ENCODE measurements around the gene GPANK1. TPM values are rescaled to one million over a fixed set of nuclear protein-coding genes. Genes with fewer than 3 reads are reported as not detected.

Gene GPANK1
- total and polyA plus RNA-seq, 9 of the 15 experiments (the other 6 are each of a cell fraction or from before 2014, with no cell fraction given) = 32.2 to 111 (median 46.3) TPM

DNA sequence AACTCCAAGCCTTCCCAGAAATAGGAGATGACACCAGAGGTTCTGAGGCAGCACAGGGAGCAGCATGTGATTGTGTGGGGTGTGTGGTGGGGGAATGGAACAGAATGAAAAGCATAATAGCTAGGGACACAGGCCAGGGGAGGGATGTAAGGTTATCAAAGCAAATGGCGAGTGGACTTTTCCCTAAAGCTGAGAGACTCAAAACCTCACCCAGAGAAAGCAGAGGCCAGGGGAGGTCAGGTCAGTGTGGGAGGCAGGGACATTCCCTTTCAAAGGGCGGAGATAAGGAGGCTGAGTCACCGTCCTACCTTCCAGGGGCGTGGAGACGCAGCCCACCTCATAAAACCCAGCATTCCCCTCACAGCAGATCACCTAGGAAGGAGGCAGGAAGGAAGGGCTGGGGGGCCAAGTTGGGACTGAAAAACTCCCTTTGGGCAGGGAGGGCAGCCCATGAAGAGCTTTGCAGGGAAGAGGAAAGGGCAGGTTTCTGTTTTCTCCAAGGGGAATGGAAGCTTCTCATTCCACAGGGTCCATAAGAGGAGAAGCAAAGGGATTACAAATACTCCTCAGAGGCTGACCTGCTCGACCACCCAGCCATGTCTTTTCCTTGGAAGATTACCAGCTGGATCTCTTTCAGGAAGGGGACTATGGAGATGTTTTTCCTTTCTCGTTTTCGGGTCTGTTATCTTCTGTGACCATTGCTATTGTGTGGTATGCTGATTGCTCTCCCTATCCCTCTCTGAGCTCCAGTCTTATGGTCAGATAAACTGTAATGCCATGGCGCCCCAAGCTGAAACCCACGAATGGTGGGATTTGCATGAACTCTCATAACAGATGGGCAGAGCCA lies 25.7 kb upstream of the GPANK1 start (continued):
- no peak for TF ChIP-seq ETS1 (conservative IDR thresholded peaks at IDR 0.05; ENCODE audit: control insufficient read depth, low read depth, low read length)
- no peak for TF ChIP-seq MTF1 (CRISPR knock-in tag; IDR thresholded peaks at IDR 0.05; ENCODE audit: borderline replicate concordance)
- TF ChIP-seq, protein P1, sequence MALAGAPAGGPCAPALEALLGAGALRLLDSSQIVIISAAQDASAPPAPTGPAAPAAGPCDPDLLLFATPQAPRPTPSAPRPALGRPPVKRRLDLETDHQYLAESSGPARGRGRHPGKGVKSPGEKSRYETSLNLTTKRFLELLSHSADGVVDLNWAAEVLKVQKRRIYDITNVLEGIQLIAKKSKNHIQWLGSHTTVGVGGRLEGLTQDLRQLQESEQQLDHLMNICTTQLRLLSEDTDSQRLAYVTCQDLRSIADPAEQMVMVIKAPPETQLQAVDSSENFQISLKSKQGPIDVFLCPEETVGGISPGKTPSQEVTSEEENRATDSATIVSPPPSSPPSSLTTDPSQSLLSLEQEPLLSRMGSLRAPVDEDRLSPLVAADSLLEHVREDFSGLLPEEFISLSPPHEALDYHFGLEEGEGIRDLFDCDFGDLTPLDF (CRISPR knock-in tag; IDR thresholded peaks at IDR 0.05) = no peak
- no peak for TF ChIP-seq U2AF1 (optimal IDR thresholded peaks at IDR 0.05; ENCODE audit: low read depth, low read length)
- peak; percentile 69; the same call in 1 of the 2 replicates for TF ChIP-seq NR4A1 (CRISPR knock-in tag; IDR thresholded peaks at IDR 0.05)
- TF ChIP-seq NR4A1 (tag; IDR thresholded peaks at IDR 0.05) = peak; percentile 79
- TF ChIP-seq TOE1 (IDR thresholded peaks at IDR 0.05; ENCODE audit: borderline replicate concordance) = peak; percentile 78; the same call in 1 of the 2 replicates
- TF ChIP-seq TOE1 (CRISPR knock-in tag; IDR thresholded peaks at IDR 0.05; ENCODE audit: borderline replicate concordance, low read depth) = peak; percentile 58; the same call in 1 of the 2 replicates
- TF ChIP-seq ZNF197 (CRISPR knock-in tag; IDR thresholded peaks at IDR 0.05; ENCODE audit: low read depth) = 0 out of 2 replicates have a peak, but pooled peaks have one; percentile 1
- TF ChIP-seq RUNX1 (IDR thresholded peaks at IDR 0.05; ENCODE audit: low read depth) = peak; percentile 76
- peak; percentile 99 for TF ChIP-seq SMARCC2 (IDR thresholded peaks at IDR 0.05; ENCODE audit: low read depth)
- TF ChIP-seq NFXL1 (CRISPR knock-in tag; IDR thresholded peaks at IDR 0.05) = no peak
- no peak for TF ChIP-seq PRMT5 (CRISPR knock-in tag; IDR thresholded peaks at IDR 0.05)
- TF ChIP-seq RFX5 (IDR thresholded peaks at IDR 0.05; ENCODE audit: low read depth, low read length) = no peak
- TF ChIP-seq HOMEZ (CRISPR knock-in tag; IDR thresholded peaks at IDR 0.05) = no peak
- TF ChIP-seq PTRF (tag; IDR thresholded peaks at IDR 0.05) = peak; percentile 7; the same call in 1 of the 2 replicates
- TF ChIP-seq GABPB2 (CRISPR knock-in tag; conservative IDR thresholded peaks at IDR 0.05) = peak; percentile 72; the same call in 1 of the 2 replicates
- no peak for TF ChIP-seq SMAD2 (IDR thresholded peaks at IDR 0.05; ENCODE audit: low read depth, low read length)
- no peak for TF ChIP-seq FIP1L1 (IDR thresholded peaks at IDR 0.05; ENCODE audit: low read depth, low read length, poor library complexity, severe bottlenecking)
- TF ChIP-seq ZNF224 (CRISPR knock-in tag; IDR thresholded peaks at IDR 0.05) = 0 out of 2 replicates have a peak, but pooled peaks have one; percentile 18
- TF ChIP-seq SMARCA4 (IDR thresholded peaks at IDR 0.05) = peak; percentile 100
- TF ChIP-seq GATAD2B (IDR thresholded peaks at IDR 0.05; ENCODE audit: borderline replicate concordance) = peak; percentile 8; the same call in 1 of the 2 replicates
- TF ChIP-seq EZH2 (IDR thresholded peaks at IDR 0.05; ENCODE audit: borderline replicate concordance, low read depth, low read length) = no peak; the same call in 1 of the 2 replicates
- peak; percentile 56; the same call in 1 of the 2 replicates for TF ChIP-seq GATA2 (CRISPR knock-in tag; IDR thresholded peaks at IDR 0.05)
- no peak; the same call in 1 of the 2 replicates for TF ChIP-seq TCF7L2 (IDR thresholded peaks at IDR 0.05; ENCODE audit: low read depth, low read length)
- TF ChIP-seq ARHGAP35 (IDR thresholded peaks at IDR 0.05; ENCODE audit: partially characterized antibody) = no peak
